Transverse colon (tissue), 4 donors: ENCODE results near the gene C11orf42. TPM values are rescaled to one million over a fixed set of nuclear protein-coding genes. Genes with fewer than 3 reads are reported as not detected.

Experiments used
- DNase-seq: peaks from one replicate; pipeline ENCODE4 v3.0.0-alpha.2; 2019
- H3K27ac ChIP-seq, 4 donors: fragments of 200-600 bp; sonication (generic); 2 replicates each; pipeline ENCODE4 v1.5.1; 2016 to 2018; ENCODE audit warnings: inconsistent platforms in 4 of 4
- H3K27me3 ChIP-seq: fragments of 200-600 bp; sonication (generic); 2 replicates; pipeline ENCODE4 v1.5.1; 2017; ENCODE audit warnings: inconsistent platforms
- H3K36me3 ChIP-seq, 4 donors: fragments of 200-600 bp; sonication (generic); 2 replicates each; pipeline ENCODE4 v1.5.1; 2017 to 2019; ENCODE audit warnings: inconsistent platforms in 4 of 4
- H3K4me1 ChIP-seq, 4 donors: fragments of 200-600 bp; sonication (generic); 2 replicates each; pipeline ENCODE4 v1.5.1; 2017 to 2020; ENCODE audit warnings: inconsistent platforms in 4 of 4
- H3K4me3 ChIP-seq, 4 donors: fragments of 200-600 bp; sonication (generic); 1 replicate in 1 of 4; 2 replicates in 3 of 4; pipeline versions ENCODE4 v1.5.1 to v1.6.1; 2017 to 2019; ENCODE audit warnings: inconsistent platforms in 4 of 4
- H3K9me3 ChIP-seq, 2 donors: fragments of 200-600 bp; sonication (generic); 2 replicates each; pipeline ENCODE4 v1.5.1; 2017 to 2019; ENCODE audit warnings: inconsistent platforms in 2 of 2
- CTCF ChIP-seq, 5 experiments: fragments of 200-600 bp in 3 of 5; fragments of 450-650 bp in 2 of 5; sonication (generic) in 3 of 5; IDR thresholded peaks; 1 replicate in 2 of 5; 2 replicates in 3 of 5; pipeline ENCODE4 v1.5.1; 2016 to 2017; ENCODE audit warnings: antibody characterized with exemption in 5 of 5, inconsistent platforms in 3 of 5, mild to moderate bottlenecking in 2 of 5, moderate library complexity in 1 of 5
- EP300 ChIP-seq: sonication (generic); formaldehyde crosslinking; IDR thresholded peaks from one replicate; pipeline ENCODE4 v1.6.1; 2017; ENCODE audit warnings: antibody characterized with exemption, low read depth
- POLR2A ChIP-seq: fragments of 450-650 bp; IDR thresholded peaks from one replicate; pipeline ENCODE4 v1.6.1; 2016; ENCODE audit warnings: antibody characterized with exemption, mild to moderate bottlenecking, moderate library complexity
- POLR2AphosphoS5 ChIP-seq, 3 donors: sonication (generic); formaldehyde crosslinking; IDR thresholded peaks; one replicate each; pipeline ENCODE4 v1.6.1; 2016; ENCODE audit warnings: antibody characterized with exemption in 3 of 3
- WGBS, 2 donors: methylation state at CpG; one replicate each; pipeline ENCODE4 v1.1.5; 2018; ENCODE audit warnings: low coverage in 1 of 2; 5-methylcytosine and 5-hydroxymethylcytosine counted together
- in situ Hi-C, 4 donors: fragments of 200-750 bp; cut with MboI; loops; one replicate each; pipeline versions ENCODE4 v1.15.0 to v1.15.1; 2017; ENCODE audit warnings: low sequenced_read_pairs in 3 of 4, low pct_ligation_motif_present in 1 of 4, low pct_unique_long_range_greater_than_20kb in 1 of 4
- intact Hi-C: fragments of 100-400 bp; cut with DNase I; formaldehyde crosslinking; loops from one replicate; pipeline ENCODE4 v1.15.1; 2023; ENCODE audit warnings: low total_unique reads
- total RNA-seq, 4 donors: library from RNA; depleted of rRNA; stranded (reverse); fragments of >200 nt; gene quantifications; one replicate each; pipeline ENCODE4 v1.1.0, GENCODE V29; 2016

Gene C11orf42
- total RNA-seq, 4 donors from 2014 or later = not detected

- no peak overlapping the region for H3K27ac ChIP-seq
- no peak for TF ChIP-seq POLR2A
- TF ChIP-seq EP300 = no peak
- no peak for TF ChIP-seq POLR2AphosphoS5 (IDR thresholded peaks at IDR 0.05)
- TF ChIP-seq CTCF (IDR thresholded peaks at IDR 0.05) = no peak
- DNase-seq = no peak
- H3K27me3 ChIP-seq = no peaks in the 10 kb centered on the region
- peaks cover 6 to 52% (median 21%) of the 10 kb centered on the region in 4 donors for H3K4me1 ChIP-seq
- peaks cover 0 to 47% (median 19%) of the 10 kb centered on the region in 4 donors for H3K36me3 ChIP-seq
- 95% methylated on average over 3 of the region's 3 CpGs; no CpG with 5 or more reads in 1 of the 2 donors for WGBS, 2 donors
- in situ Hi-C loops (no loop called here), intact Hi-C loops (no loop called here)
- H3K9me3 ChIP-seq = no peaks in the 10 kb centered on the region
- H3K4me3 ChIP-seq = no peak overlapping the region
These were observed 19.1 kb downstream of the C11orf42 start for GRCh38 chr11:6224421-6224820.

GRCh38 chr11:6225024-6225423 is 19.7 kb downstream of the C11orf42 start:
- in situ Hi-C loops (no loop called here), intact Hi-C loops (no loop called here)
- Histone ChIP-seq H3K9me3 (no peaks in the 10 kb centered on the region), H3K36me3 (peaks cover 0 to 44% (median 16%) of the 10 kb centered on the region in 4 donors), H3K27me3 (no peaks in the 10 kb centered on the region), H3K4me3 (no peak overlapping the region), H3K4me1 (peaks cover 6 to 51% (median 21%) of the 10 kb centered on the region in 4 donors), H3K27ac (peak overlapping the region in 3 of 4 donors; percentile 62 to 72 (median 66))
- no peak for DNase-seq
- TF ChIP-seq POLR2A (no peak), POLR2AphosphoS5 (IDR thresholded peaks at IDR 0.05) (no peak), CTCF (IDR thresholded peaks at IDR 0.05) (no peak), EP300 (no peak)
- WGBS, 2 donors = 68 to 70% methylated on average over 1 of the region's 1 CpG

GRCh38 chr11:6225896-6226295 is 20.5 kb downstream of the C11orf42 start:
- peak; percentile 46 for DNase-seq
- 61% methylated on average over 2 of the region's 2 CpGs; no CpG with 5 or more reads in 1 of the 2 donors for WGBS, 2 donors
- in situ Hi-C loops (no loop called here), intact Hi-C loops (no loop called here)
- Histone ChIP-seq H3K4me1 (peaks cover 13 to 55% (median 25%) of the 10 kb centered on the region in 4 donors), H3K36me3 (peaks cover 0 to 36% (median 15%) of the 10 kb centered on the region in 4 donors), H3K27me3 (no peaks in the 10 kb centered on the region), H3K9me3 (no peaks in the 10 kb centered on the region), H3K4me3 (no peak overlapping the region), H3K27ac (peak overlapping the region; percentile 62 to 72 (median 67))
- no peak for TF ChIP-seq POLR2AphosphoS5 (IDR thresholded peaks at IDR 0.05)
- no peak for TF ChIP-seq POLR2A
- no peak for TF ChIP-seq CTCF (IDR thresholded peaks at IDR 0.05)
- TF ChIP-seq EP300 = no peak

- DNase-seq = no peak
- Histone ChIP-seq H3K4me3 (peak overlapping the region in 2 of 4 donors; percentile 19 to 41), H3K27me3 (no peaks in the 10 kb centered on the region), H3K36me3 (peaks cover 0 to 9% (median 4%) of the 10 kb centered on the region in 4 donors), H3K9me3 (no peaks in the 10 kb centered on the region), H3K4me1 (peaks cover 14 to 75% (median 36%) of the 10 kb centered on the region in 4 donors), H3K27ac (peak overlapping the region; percentile 78 to 87 (median 82))
- intact Hi-C loops (no loop called here), in situ Hi-C loops (no loop called here)
- TF ChIP-seq EP300 = no peak
- no peak for TF ChIP-seq CTCF (IDR thresholded peaks at IDR 0.05)
- no peak for TF ChIP-seq POLR2A
- no peak for TF ChIP-seq POLR2AphosphoS5 (IDR thresholded peaks at IDR 0.05)
- WGBS, 2 donors = 43 to 84% methylated on average over 3 of the region's 3 CpGs
These were observed 23.2 kb downstream of the C11orf42 start for GRCh38 chr11:6228520-6228919.
